Liver (tissue), 9 donors: ENCODE data around the gene SLC17A3. TPM values are rescaled to one million over a fixed set of nuclear protein-coding genes. Genes with fewer than 3 reads are reported as not detected.

Experiments
- DNase-seq: peaks from one replicate; pipeline ENCODE4 v3.0.0-alpha.2; 2017; ENCODE audit warnings: low spot score
- H3K27ac ChIP-seq, 2 donors: one replicate each; pipeline ENCODE4 v1.7.0; 2013; ENCODE audit warnings: inconsistent platforms in 2 of 2, low read length in 2 of 2, control low read depth in 1 of 2, low read depth in 1 of 2, mild to moderate bottlenecking in 1 of 2
- H3K27me3 ChIP-seq, 4 donors: one replicate each; pipeline versions ENCODE4 v1.6.1 to v1.7.0; 2013; ENCODE audit warnings: low read length in 3 of 4, inconsistent platforms in 1 of 4, mild to moderate bottlenecking in 1 of 4, moderate library complexity in 1 of 4; ENCODE audit not compliant: control insufficient read depth in 4 of 4, insufficient read depth in 4 of 4
- H3K36me3 ChIP-seq, 4 donors: one replicate each; pipeline versions ENCODE4 v1.6.1 to v1.7.0; 2013; ENCODE audit warnings: low read length in 3 of 4, mild to moderate bottlenecking in 3 of 4, low read depth in 1 of 4, moderate library complexity in 1 of 4; ENCODE audit not compliant: control insufficient read depth in 4 of 4, insufficient read depth in 3 of 4
- H3K4me1 ChIP-seq, 4 donors: one replicate each; pipeline versions ENCODE4 v1.6.1 to v1.7.0; 2013; ENCODE audit warnings: low read length in 3 of 4, mild to moderate bottlenecking in 3 of 4, moderate library complexity in 1 of 4; ENCODE audit not compliant: control insufficient read depth in 4 of 4, insufficient read depth in 4 of 4
- H3K4me3 ChIP-seq, 3 donors: one replicate each; pipeline versions ENCODE4 v1.6.1 to v1.7.0; 2013; ENCODE audit warnings: low read length in 3 of 3, control low read depth in 1 of 3, low read depth in 1 of 3, mild to moderate bottlenecking in 1 of 3
- H3K9ac ChIP-seq, 2 donors: one replicate each; pipeline ENCODE4 v1.7.0; 2013; ENCODE audit warnings: low read length in 2 of 2, mild to moderate bottlenecking in 2 of 2, moderate library complexity in 2 of 2, control low read depth in 1 of 2, low read depth in 1 of 2
- H3K9me3 ChIP-seq, 4 donors: one replicate each; pipeline versions ENCODE4 v1.6.1 to v1.7.0; 2013; ENCODE audit warnings: low read length in 3 of 4; ENCODE audit not compliant: control insufficient read depth in 4 of 4
- ATF3 ChIP-seq: IDR thresholded peaks from 2 replicates; pipeline ENCODE4 v1.6.1; 2016; ENCODE audit warnings: antibody characterized with exemption
- CTCF ChIP-seq: fragments of 150-350 bp; IDR thresholded peaks from 2 replicates; pipeline ENCODE4 v1.5.1; 2017; ENCODE audit warnings: improper control_type of control experiment, low read depth, low read length; ENCODE audit not compliant: missing input control
- EGR1 ChIP-seq, 2 donors: IDR thresholded peaks; 2 replicates each; pipeline ENCODE4 v1.6.1; 2016 to 2018; ENCODE audit warnings: antibody characterized with exemption in 2 of 2, low read depth in 2 of 2
- FOXA2 ChIP-seq: IDR thresholded peaks from 2 replicates; pipeline ENCODE4 v1.6.1; 2016; ENCODE audit warnings: antibody characterized with exemption
- GABPA ChIP-seq, 2 donors: IDR thresholded peaks in 1 of 2; conservative IDR thresholded peaks in 1 of 2; 2 replicates each; pipeline ENCODE4 v1.6.1; 2016; ENCODE audit warnings: antibody characterized with exemption in 2 of 2, mild to moderate bottlenecking in 1 of 2, moderate library complexity in 1 of 2
- HNF4A ChIP-seq, 2 donors: conservative IDR thresholded peaks; 2 replicates each; pipeline ENCODE4 v1.6.1; 2016; ENCODE audit warnings: antibody characterized with exemption in 2 of 2, mild to moderate bottlenecking in 2 of 2
- JUND ChIP-seq, 2 donors: IDR thresholded peaks; 2 replicates each; pipeline ENCODE4 v1.6.1; 2016; ENCODE audit warnings: antibody characterized with exemption in 2 of 2
- NR2F2 ChIP-seq: IDR thresholded peaks from 2 replicates; pipeline ENCODE4 v1.6.1; 2016; ENCODE audit warnings: antibody characterized with exemption
- RAD21 ChIP-seq, 2 donors: IDR thresholded peaks; 2 replicates each; pipeline ENCODE4 v1.6.1; 2016; ENCODE audit warnings: antibody characterized with exemption in 2 of 2, mild to moderate bottlenecking in 2 of 2
- REST ChIP-seq: IDR thresholded peaks from 2 replicates; pipeline ENCODE4 v1.6.1; 2016; ENCODE audit warnings: antibody characterized with exemption, mild to moderate bottlenecking
- TAF1 ChIP-seq: conservative IDR thresholded peaks from 2 replicates; pipeline ENCODE4 v1.6.1; 2016; ENCODE audit warnings: antibody characterized with exemption, mild to moderate bottlenecking
- YY1 ChIP-seq: IDR thresholded peaks from 2 replicates; pipeline ENCODE4 v1.6.1; 2016; ENCODE audit warnings: antibody characterized with exemption, mild to moderate bottlenecking
- ZBTB33 ChIP-seq: IDR thresholded peaks from 2 replicates; pipeline ENCODE4 v1.6.1; 2016; ENCODE audit warnings: antibody characterized with exemption
- WGBS: extraction: QIAGEN DNeasy Blood & Tissue Kit; methylation state at CpG from one replicate; pipeline ENCODE4 v1.1.7; 2013; 5-methylcytosine and 5-hydroxymethylcytosine counted together
- polyA plus RNA-seq, 2 donors: library from polyadenylated mRNA; stranded (reverse) in 1 of 2; unstranded in 1 of 2; fragments of 200-250 nt in 1 of 2; fragments of >200 nt in 1 of 2; fragmentation: Nextera tagmentation in 1 of 2; extraction: Ambion mirVana in 1 of 2; gene quantifications; one replicate each; pipeline versions ENCODE4 v1.2.1 to v1.2.3, GENCODE V29; 2013 to 2015
- total RNA-seq, 2 donors: library from RNA; depleted of rRNA; stranded (reverse); fragments of >200 nt; gene quantifications; one replicate each; pipeline ENCODE4 v1.2.3, GENCODE V29; 2014
- donor health status: healthy.
- donor health status: healthy.
- donor health status: healthy.
- donor health status: healthy.
- donor health status: healthy.

Gene SLC17A3
- total and polyA plus RNA-seq, 4 donors, result 1.6 to 23.2 (median 10.9) TPM

- Histone ChIP-seq H3K36me3 (no peaks in the 10 kb centered on the region), H3K27ac (no peak overlapping the region), H3K9me3 (no peaks in the 10 kb centered on the region), H3K27me3 (no peaks in the 10 kb centered on the region), H3K9ac (no peak overlapping the region), H3K4me3 (no peak overlapping the region), H3K4me1 (peaks cover under 1 to 24% (median 14%) of the 10 kb centered on the region in 4 donors)
- DNase-seq, result no peak
- 92% methylated on average over 1 of the region's 1 CpG for WGBS
- TF ChIP-seq EGR1 (IDR thresholded peaks at IDR 0.05; ENCODE audit: low read depth in 2 of 2) (no peak), YY1 (no peak), TAF1 (no peak), ZBTB33 (no peak), ATF3 (no peak), JUND (IDR thresholded peaks at IDR 0.05) (no peak), REST (no peak), GABPA (IDR thresholded peaks at IDR 0.05 in 1 of 2, conservative IDR thresholded peaks at IDR 0.05 in 1 of 2) (no peak), RAD21 (IDR thresholded peaks at IDR 0.05) (no peak), CTCF (no peak)
These were observed 4.2 kb downstream of the SLC17A3 start for GRCh38 chr6:25869840-25870239.

- no peak overlapping the region for H3K4me3 ChIP-seq
- DNase-seq, result no peak
- no peak overlapping the region for H3K27ac ChIP-seq
- H3K27me3 ChIP-seq, result no peaks in the 10 kb centered on the region
- TF ChIP-seq EGR1 (IDR thresholded peaks at IDR 0.05; ENCODE audit: low read depth in 2 of 2), result no peak
- TF ChIP-seq YY1, result no peak
- TF ChIP-seq FOXA2, result no peak
- no peak for TF ChIP-seq HNF4A (conservative IDR thresholded peaks at IDR 0.05)
- no peak for TF ChIP-seq NR2F2
- no peak for TF ChIP-seq TAF1
- TF ChIP-seq ATF3, result no peak
- no peak for TF ChIP-seq GABPA (IDR thresholded peaks at IDR 0.05 in 1 of 2, conservative IDR thresholded peaks at IDR 0.05 in 1 of 2)
- no peaks in the 10 kb centered on the region for H3K36me3 ChIP-seq
- H3K9ac ChIP-seq, result no peak overlapping the region
- WGBS, result 72% methylated on average over 3 of the region's 3 CpGs
- H3K4me1 ChIP-seq, result peaks cover 1 to 19% (median 7%) of the 10 kb centered on the region in 4 donors
- H3K9me3 ChIP-seq, result no peaks in the 10 kb centered on the region
These were observed 5.4 kb downstream of the SLC17A3 start for GRCh38 chr6:25868436-25869183.
